Loucy (cell line): Measurements from ENCODE around the gene ZNF607.

ENCODE experiments used
- CTCF ChIP-seq: fragments of 200-600 bp; sonication (generic); conservative IDR thresholded peaks from 2 replicates; pipeline ENCODE4 v1.5.1; 2014; ENCODE audit warnings: mild to moderate bottlenecking, antibody characterized with exemption, low read length
- EZH2phosphoT487 ChIP-seq: fragments of 200-600 bp; IDR thresholded peaks from 2 replicates; pipeline ENCODE4 v1.6.1; 2018; ENCODE audit warnings: antibody characterized with exemption, mild to moderate bottlenecking, moderate library complexity, borderline replicate concordance

GRCh38 chr19:37718304-37718703, 1.3 kb downstream of the ZNF607 start:
- TF ChIP-seq CTCF (no peak), EZH2phosphoT487 (no peak)
